Chondrocyte (in vitro differentiated cells): ENCODE results near the gene MDK. TPM values are rescaled to one million over a fixed set of nuclear protein-coding genes. Genes with fewer than 3 reads are reported as not detected.

Experiments used
- DNase-seq: peaks from one replicate; pipeline ENCODE4 v3.0.0; 2021; ENCODE audit warnings: mixed read lengths, low spot score
- H3K27ac Mint-ChIP-seq: one replicate; pipeline ENCODE4 v1.8.0; 2021; ENCODE audit warnings: mild to moderate bottlenecking, moderate library complexity, mixed read lengths; ENCODE audit not compliant: unreplicated experiment
- H3K27me3 Mint-ChIP-seq: 2 replicates; pipeline ENCODE4 v1.8.0; 2021; ENCODE audit warnings: low read depth, mixed read lengths
- H3K36me3 Mint-ChIP-seq: 2 replicates; pipeline ENCODE4 v1.8.0; 2021; ENCODE audit warnings: low read depth, mixed read lengths
- H3K4me1 Mint-ChIP-seq: 2 replicates; pipeline ENCODE4 v1.8.0; 2021; ENCODE audit warnings: low read depth, mild to moderate bottlenecking, mixed read lengths
- H3K4me3 Mint-ChIP-seq: one replicate; pipeline ENCODE4 v1.8.0; 2021; ENCODE audit warnings: mild to moderate bottlenecking, moderate library complexity, mixed read lengths; ENCODE audit not compliant: unreplicated experiment
- H3K9me3 Mint-ChIP-seq: 2 replicates; pipeline ENCODE4 v1.8.0; 2021; ENCODE audit warnings: low read depth, mixed read lengths
- CTCF ChIP-seq: fragments of 200-600 bp; sonication (generic); IDR thresholded peaks from 2 replicates; pipeline ENCODE4 v1.5.0; 2021; ENCODE audit warnings: antibody characterized with exemption, mild to moderate bottlenecking, moderate library complexity
- total RNA-seq: library from RNA; stranded (reverse); gene quantifications from 3 replicates; pipeline ENCODE4 v1.2.1, GENCODE V29; 2021

The MDK gene
- total RNA-seq, 1 donor from 2014 or later, result 127 TPM

GRCh38 chr11:46353698-46354097, 27.8 kb upstream of the MDK start:
- no peak for TF ChIP-seq CTCF
- no peaks in the 10 kb centered on the region for H3K27me3 Mint-ChIP-seq
- no peak overlapping the region for H3K4me3 Mint-ChIP-seq
- H3K27ac Mint-ChIP-seq, result no peak overlapping the region
- H3K36me3 Mint-ChIP-seq, result no peaks in the 10 kb centered on the region
- no peak for DNase-seq
- H3K4me1 Mint-ChIP-seq, result peaks cover 21% of the 10 kb centered on the region
- no peaks in the 10 kb centered on the region for H3K9me3 Mint-ChIP-seq

GRCh38 chr11:46356924-46357482, 24.5 kb upstream of the MDK start:
- no peak overlapping the region for H3K27ac Mint-ChIP-seq
- H3K4me3 Mint-ChIP-seq, result no peak overlapping the region
- H3K9me3 Mint-ChIP-seq, result no peaks in the 10 kb centered on the region
- H3K4me1 Mint-ChIP-seq, result peaks cover 20% of the 10 kb centered on the region
- no peak for DNase-seq
- no peaks in the 10 kb centered on the region for H3K36me3 Mint-ChIP-seq
- TF ChIP-seq CTCF, result no peak
- no peaks in the 10 kb centered on the region for H3K27me3 Mint-ChIP-seq

GRCh38 chr11:46357483-46357936, 24.0 kb upstream of the MDK start:
- Mint-ChIP-seq H3K9me3 (no peaks in the 10 kb centered on the region), H3K27me3 (no peaks in the 10 kb centered on the region), H3K4me1 (peaks cover 25% of the 10 kb centered on the region), H3K27ac (no peak overlapping the region), H3K36me3 (no peaks in the 10 kb centered on the region), H3K4me3 (no peak overlapping the region)
- TF ChIP-seq CTCF, result no peak
- no peak for DNase-seq

- TF ChIP-seq CTCF, result no peak
- Mint-ChIP-seq H3K9me3 (no peaks in the 10 kb centered on the region), H3K4me3 (no peak overlapping the region), H3K4me1 (peaks cover 41% of the 10 kb centered on the region), H3K27me3 (no peaks in the 10 kb centered on the region), H3K27ac (no peak overlapping the region), H3K36me3 (no peaks in the 10 kb centered on the region)
- DNase-seq, result no peak
Measured at GRCh38 chr11:46359953-46360352, 21.5 kb upstream of the MDK start.

GRCh38 chr11:46360878-46361277, 20.6 kb upstream of the MDK start:
- H3K36me3 Mint-ChIP-seq, result no peaks in the 10 kb centered on the region
- no peaks in the 10 kb centered on the region for H3K9me3 Mint-ChIP-seq
- peak overlapping the region; percentile 96 for H3K27ac Mint-ChIP-seq
- H3K4me1 Mint-ChIP-seq, result peaks cover 41% of the 10 kb centered on the region
- H3K4me3 Mint-ChIP-seq, result no peak overlapping the region
- H3K27me3 Mint-ChIP-seq, result no peaks in the 10 kb centered on the region
- TF ChIP-seq CTCF, result no peak
- no peak for DNase-seq
